HCT116 (cell line): ENCODE data around the gene AP3B1. TPM values are rescaled to one million over a fixed set of nuclear protein-coding genes. Genes with fewer than 3 reads are reported as not detected.

Experiments used
- ATAC-seq: fragments of 200-7000 bp; cut with Tn5 transposase; 2 replicates; pipeline ENCODE4 v1.9.1; 2020; ENCODE audit warnings: mild to moderate bottlenecking, moderate library complexity
- BruUV-seq: library from RNA; stranded (reverse); fragments of 400-500 nt; replicated peaks from 2 replicates; lab custom pipeline; 2021; lab: Mats Ljungman, UMichigan
- CTCF ChIA-PET: fragments of 300-600 bp; sonication (Branson Sonifier 250); formaldehyde crosslinking; loops from one replicate; lab custom pipeline; 2021; ENCODE audit warnings: antibody characterized with exemption; lab: Charles Lee
- POLR2A ChIA-PET: fragments of 300-600, 350-600 bp; sonication (Branson Sonifier 250); formaldehyde crosslinking; loops from one replicate; lab custom pipeline; 2021; ENCODE audit warnings: antibody characterized with exemption; lab: Charles Lee
- RAD21 ChIA-PET, 2 experiments: fragments of 300-600 bp; sonication (Branson Sonifier 250); formaldehyde crosslinking; loops; one replicate each; lab custom pipeline; 2023; ENCODE audit warnings: low total read pairs in 2 of 2; ENCODE audit not compliant: uncharacterized antibody in 2 of 2, unreplicated experiment in 2 of 2, low non-redundant PET in 1 of 2; lab: Charles Lee
- DNase-seq: peaks from one replicate; pipeline ENCODE4 v3.0.0-alpha.2; 2010; ENCODE audit warnings: low read depth, low spot score
- H2AFZ ChIP-seq: fragments of 200-600 bp; shearing (Covaris generic), sonication (generic); 2 replicates; pipeline ENCODE4 v1.6.1; 2017; ENCODE audit warnings: low read depth, mixed run types, mixed read lengths, antibody characterized with exemption, low read length; ENCODE audit not compliant: poor library complexity, severe bottlenecking
- H3K27ac ChIP-seq: 2 replicates; pipeline ENCODE4 v1.5.1; 2012; ENCODE audit warnings: low read depth, low read length
- H3K27me3 ChIP-seq: fragments of 200-600 bp; sonication (generic); 2 replicates; pipeline ENCODE4 v1.6.1; 2016; ENCODE audit warnings: mixed run types, low read length, mixed read lengths; ENCODE audit not compliant: insufficient read depth
- H3K36me3 ChIP-seq, 2 experiments: fragments of 200-500 bp in 1 of 2; fragments of 200-600 bp in 1 of 2; sonication (Bioruptor generic) in 1 of 2; sonication (generic) in 1 of 2; 2 replicates each; pipeline versions ENCODE4 v1.5.1 to v1.6.1; 2014 to 2016; ENCODE audit warnings: low read length in 2 of 2, inconsistent platforms in 1 of 2, mixed read lengths in 1 of 2, mixed run types in 1 of 2; ENCODE audit not compliant: insufficient read depth in 2 of 2, control insufficient read depth in 1 of 2
- H3K4me1 ChIP-seq, 2 experiments: fragments of 200-600 bp in 1 of 2; sonication (generic) in 1 of 2; 2 replicates each; pipeline versions ENCODE4 v1.5.1 to v1.6.1; 2012 to 2017; ENCODE audit warnings: low read length in 2 of 2, inconsistent platforms in 1 of 2, mild to moderate bottlenecking in 1 of 2, mixed read lengths in 1 of 2, mixed run types in 1 of 2, moderate library complexity in 1 of 2; ENCODE audit not compliant: insufficient read depth in 2 of 2, control insufficient read depth in 1 of 2
- H3K4me2 ChIP-seq: fragments of 200-600 bp; sonication (generic); 2 replicates; pipeline ENCODE4 v1.6.1; 2017; ENCODE audit warnings: mixed run types, low read length, mixed read lengths
- H3K4me3 ChIP-seq, 2 experiments: fragments of 200-600 bp in 1 of 2; sonication (generic) in 1 of 2; replicated peaks in 1 of 2; 2 replicates each; pipeline ENCODE4 v1.5.1; 2011 to 2016; ENCODE audit warnings: low read length in 2 of 2, control low read depth in 1 of 2, low read depth in 1 of 2, mild to moderate bottlenecking in 1 of 2, mixed read lengths in 1 of 2, mixed run types in 1 of 2
- H3K79me2 ChIP-seq: fragments of 200-600 bp; sonication (generic); 2 replicates; pipeline ENCODE4 v1.6.1; 2017; ENCODE audit warnings: mild to moderate bottlenecking, mixed run types, low read length, moderate library complexity, mixed read lengths; ENCODE audit not compliant: insufficient read depth
- H3K9ac ChIP-seq: fragments of 200-600 bp; sonication (generic); 2 replicates; pipeline ENCODE4 v1.6.1; 2016; ENCODE audit warnings: low read length, mixed read lengths
- H3K9me2 ChIP-seq: fragments of 200-600 bp; sonication (generic), shearing (Covaris generic); 2 replicates; pipeline ENCODE4 v1.6.1; 2017; ENCODE audit warnings: mixed run types, mild to moderate bottlenecking, moderate library complexity; ENCODE audit not compliant: insufficient read depth
- H3K9me3 ChIP-seq, 2 experiments: fragments of 200-500 bp in 1 of 2; fragments of 200-600 bp in 1 of 2; sonication (Bioruptor generic) in 1 of 2; sonication (generic) in 1 of 2; 2 replicates each; pipeline ENCODE4 v1.6.1; 2014 to 2017; ENCODE audit warnings: low read length in 2 of 2, mixed read lengths in 2 of 2, inconsistent platforms in 1 of 2, low read depth in 1 of 2, mild to moderate bottlenecking in 1 of 2, mixed run types in 1 of 2, moderate library complexity in 1 of 2; ENCODE audit not compliant: control insufficient read depth in 1 of 2, insufficient read depth in 1 of 2
- H4K20me1 ChIP-seq: fragments of 200-600 bp; sonication (generic), shearing (Covaris generic); 2 replicates; pipeline ENCODE4 v1.6.1; 2017; ENCODE audit warnings: mixed run types, mild to moderate bottlenecking, moderate library complexity; ENCODE audit not compliant: insufficient read depth
- ATF3 ChIP-seq: IDR thresholded peaks from 2 replicates; pipeline ENCODE4 v1.6.1; 2012
- CBX3 ChIP-seq: IDR thresholded peaks from 2 replicates; pipeline ENCODE4 v1.6.1; 2012; ENCODE audit warnings: low read depth
- CEBPB ChIP-seq: IDR thresholded peaks from 2 replicates; pipeline ENCODE4 v1.6.1; 2012; ENCODE audit warnings: low read depth
- CTCF ChIP-seq, 3 experiments: fragments of 200-600 bp in 1 of 3; sonication (generic) in 1 of 3; IDR thresholded peaks in 2 of 3; conservative IDR thresholded peaks in 1 of 3; 2 replicates each; pipeline ENCODE4 v1.5.1; 2012 to 2017; ENCODE audit warnings: low read depth in 2 of 3, low read length in 2 of 3, antibody characterized with exemption in 1 of 3, borderline replicate concordance in 1 of 3, control low read depth in 1 of 3, mild to moderate bottlenecking in 1 of 3, mixed read lengths in 1 of 3, mixed run types in 1 of 3, moderate library complexity in 1 of 3; ENCODE audit not compliant: insufficient read depth in 1 of 3
- EGR1 ChIP-seq: IDR thresholded peaks from 2 replicates; pipeline ENCODE4 v1.6.1; 2012; ENCODE audit warnings: low read depth
- ELF1 ChIP-seq: IDR thresholded peaks from 2 replicates; pipeline ENCODE4 v1.6.1; 2012; ENCODE audit warnings: low read depth, borderline replicate concordance
- EZH2 ChIP-seq: fragments of 200-600 bp; sonication (generic); IDR thresholded peaks from 2 replicates; pipeline ENCODE4 v1.6.1; 2017; ENCODE audit warnings: antibody characterized with exemption, mixed run types
- EZH2phosphoT487 ChIP-seq: fragments of 200-600 bp; IDR thresholded peaks from 2 replicates; pipeline ENCODE4 v1.6.1; 2018; ENCODE audit warnings: antibody characterized with exemption, borderline replicate concordance
- FOSL1 ChIP-seq: IDR thresholded peaks from 2 replicates; pipeline ENCODE4 v1.6.1; 2012; ENCODE audit warnings: low read depth
- JUND ChIP-seq: IDR thresholded peaks from 2 replicates; pipeline ENCODE4 v1.6.1; 2012
- MAX ChIP-seq: IDR thresholded peaks from 2 replicates; pipeline ENCODE4 v1.6.1; 2012
- RAD21 ChIP-seq: IDR thresholded peaks from 2 replicates; pipeline ENCODE4 v1.6.1; 2012; ENCODE audit warnings: low read depth, mild to moderate bottlenecking
- REST ChIP-seq: IDR thresholded peaks from 2 replicates; pipeline ENCODE4 v1.6.1; 2012; ENCODE audit warnings: low read depth
- SIN3A ChIP-seq: IDR thresholded peaks from 2 replicates; pipeline ENCODE4 v1.6.1; 2012; ENCODE audit warnings: low read depth
- TCF7L2 ChIP-seq: IDR thresholded peaks from 2 replicates; pipeline ENCODE4 v1.7.0; 2011; ENCODE audit warnings: borderline replicate concordance, inconsistent platforms; ENCODE audit not compliant: insufficient read depth, insufficient read length; ENCODE audit errors: extremely low read depth
- YY1 ChIP-seq: IDR thresholded peaks from 2 replicates; pipeline ENCODE4 v1.6.1; 2011; ENCODE audit warnings: low read length, low read depth, moderate library complexity, mild to moderate bottlenecking; ENCODE audit not compliant: insufficient replicate concordance; ENCODE audit errors: extremely low read depth
- ZBTB33 ChIP-seq: IDR thresholded peaks from 2 replicates; pipeline ENCODE4 v1.6.1; 2011; ENCODE audit warnings: mild to moderate bottlenecking, low read length, moderate library complexity; ENCODE audit not compliant: insufficient replicate concordance; ENCODE audit errors: extremely low read depth
- ZNF274 ChIP-seq: fragments of 200-500 bp; sonication (Bioruptor generic); IDR thresholded peaks from 2 replicates; pipeline ENCODE4 v1.6.1; 2014; ENCODE audit warnings: mild to moderate bottlenecking, low read depth, low read length, inconsistent platforms
- intact Hi-C: fragments of 100-400 bp; cut with micrococcal nuclease; formaldehyde crosslinking; loops from 2 replicates; pipeline ENCODE4 v1.10.0; 2022
- total RNA-seq: library from RNA; stranded (reverse); gene quantifications from one replicate; pipeline ENCODE4 v1.2.1, GENCODE V29; 2021; ENCODE audit not compliant: unreplicated experiment

The AP3B1 gene
- total RNA-seq, 1 experiment from 2014 or later: 54.5 TPM

GRCh38 chr5:77985247-77985646 is 309.3 kb downstream of the AP3B1 start:
- Histone ChIP-seq H3K36me3 (no peaks in the 10 kb centered on the region), H3K9ac (no peak overlapping the region), H3K4me2 (no peak overlapping the region), H3K4me1 (peaks cover 3 to 7% of the 10 kb centered on the region in 2 experiments), H3K9me3 (no peaks in the 10 kb centered on the region), H3K27me3 (no peaks in the 10 kb centered on the region), H3K79me2 (no peaks in the 10 kb centered on the region), H3K27ac (no peak overlapping the region), H2AFZ (no peak overlapping the region), H3K9me2 (no peaks in the 10 kb centered on the region), H3K4me3 (no peak overlapping the region), H4K20me1 (no peaks in the 10 kb centered on the region)
- DNase-seq (no peak), ATAC-seq (no peak)
- POLR2A ChIA-PET: no interaction called here
- intact Hi-C loops: no loop called here
- CTCF ChIA-PET: interaction anchor here (2.2 kb wide), 1 partner anchor 425 kb away, joined by 7 read pairs; no protein-coding TSS in a partner anchor
- BruUV-seq: no TSS peak
- RAD21 ChIA-PET: interaction anchor here in 1 of 2 experiments (1.2 kb wide), 1 partner anchor 14 kb away, joined by 3 read pairs; no protein-coding TSS in a partner anchor
- no peak for TF ChIP-seq ZNF274
- TF ChIP-seq EZH2phosphoT487: no peak
- TF ChIP-seq ZBTB33: no peak
- no peak for TF ChIP-seq YY1
- TF ChIP-seq MAX: no peak
- no peak for TF ChIP-seq CTCF (IDR thresholded peaks at IDR 0.05 in 2 of 3, conservative IDR thresholded peaks at IDR 0.05 in 1 of 3; ENCODE audit: borderline replicate concordance in 1 of 3, insufficient read depth in 1 of 3, low read depth in 2 of 3, low read length in 2 of 3)
- no peak for TF ChIP-seq ATF3
- TF ChIP-seq JUND: no peak
- no peak for TF ChIP-seq SIN3A
- no peak for TF ChIP-seq EGR1
- TF ChIP-seq REST: no peak
- no peak for TF ChIP-seq ELF1
- no peak for TF ChIP-seq FOSL1
- TF ChIP-seq EZH2: no peak
- TF ChIP-seq TCF7L2: no peak
- no peak for TF ChIP-seq CBX3
- TF ChIP-seq CEBPB: no peak
- no peak for TF ChIP-seq RAD21
